ENCODE data around the gene PCSK1N.
A peak's percentile ranks its signal among the peaks of the same experiment; 100 is the strongest.
"Not testable (repeated sequence)": the region's sequence is repeated elsewhere in the genome, so short reads cannot be mapped to it uniquely, and the experiment has no call there.

The PCSK1N gene

GRCh38 chrX:48819394-48819793, 16.0 kb downstream of the PCSK1N start:
- not testable (repeated sequence) for DNase-seq

GRCh38 chrX:48818866-48819265, 16.5 kb downstream of the PCSK1N start:
- DNase-seq, result no peak

GRCh38 chrX:48818098-48818497, 17.3 kb downstream of the PCSK1N start:
- no peak for DNase-seq

GRCh38 chrX:48816014-48816810, 19.2 kb downstream of the PCSK1N start:
- DNase-seq, result no peak

- no peak for DNase-seq
Observed at GRCh38 chrX:48815266-48815665, 20.1 kb downstream of the PCSK1N start.

GRCh38 chrX:48814722-48815121, 20.7 kb downstream of the PCSK1N start:
- DNase-seq, result no peak

- no peak for DNase-seq
Observed at GRCh38 chrX:48813644-48814043, 21.8 kb downstream of the PCSK1N start.

- no peak for DNase-seq
Observed at GRCh38 chrX:48806081-48806480, 29.3 kb downstream of the PCSK1N start.

- DNase-seq, result no peak
Observed at GRCh38 chrX:48802905-48803200, 32.6 kb downstream of the PCSK1N start.

- DNase-seq, result no peak
Observed at GRCh38 chrX:48802089-48802904, 33.1 kb downstream of the PCSK1N start.

- peak; percentile 88 for DNase-seq
Observed at GRCh38 chrX:48801280-48802088, 33.9 kb downstream of the PCSK1N start, which contains the start of gene HDAC6. HDAC6 (plus strand) TSS chrX:48802067; CDS start chrX:48802693, 626 bp downstream.

- DNase-seq, result no peak
Observed at GRCh38 chrX:48800574-48801279, 34.7 kb downstream of the PCSK1N start.

GRCh38 chrX:48798318-48798717, 37.1 kb downstream of the PCSK1N start:
- DNase-seq, result no peak

GRCh38 chrX:48794911-48795515, 40.4 kb downstream of the PCSK1N start:
- DNase-seq, result no peak

GRCh38 chrX:48794340-48794910, 41.0 kb downstream of the PCSK1N start:
- DNase-seq, result no peak

- DNase-seq, result no peak
Observed at GRCh38 chrX:48793935-48794334, 41.5 kb downstream of the PCSK1N start.

- DNase-seq, result no peak
Observed at GRCh38 chrX:48792219-48792618, 43.2 kb downstream of the PCSK1N start.

- DNase-seq, result no peak
Observed at GRCh38 chrX:48791063-48791820, 44.2 kb downstream of the PCSK1N start.

GRCh38 chrX:48790477-48790876, 44.9 kb downstream of the PCSK1N start:
- no peak for DNase-seq

- no peak for DNase-seq
Observed at GRCh38 chrX:48789366-48790220, 45.8 kb downstream of the PCSK1N start.
